Breast epithelium (tissue), 4 donors: ENCODE results near the gene GPR39. TPM values are rescaled to one million over a fixed set of nuclear protein-coding genes. Genes with fewer than 3 reads are reported as not detected.

Source experiments
- DNase-seq, 2 donors: peaks; one replicate each; pipeline ENCODE4 v3.0.0-alpha.2; 2019; ENCODE audit warnings: low spot score in 2 of 2
- H3K27ac ChIP-seq, 2 donors: fragments of 200-600 bp; sonication (generic) in 1 of 2; one replicate each; pipeline ENCODE4 v1.5.1; 2016 to 2019; ENCODE audit warnings: mild to moderate bottlenecking in 1 of 2
- H3K27me3 ChIP-seq, 2 donors: fragments of 200-600 bp; sonication (generic) in 1 of 2; one replicate each; pipeline versions ENCODE4 v1.5.1 to v1.6.0; 2017 to 2019; ENCODE audit warnings: control low read depth in 1 of 2, mild to moderate bottlenecking in 1 of 2
- H3K36me3 ChIP-seq: fragments of 200-600 bp; one replicate; pipeline ENCODE4 v1.5.1; 2019
- H3K4me1 ChIP-seq, 2 donors: fragments of 200-600 bp; sonication (generic); one replicate each; pipeline ENCODE4 v1.5.1; 2016 to 2019; ENCODE audit warnings: control low read depth in 1 of 2
- H3K4me3 ChIP-seq, 3 donors: fragments of 200-600 bp; sonication (generic); 1 replicate in 2 of 3; 2 replicates in 1 of 3; pipeline ENCODE4 v1.5.1; 2016 to 2019; ENCODE audit warnings: mild to moderate bottlenecking in 3 of 3, moderate library complexity in 2 of 3
- H3K9me3 ChIP-seq, 2 donors: fragments of 200-600 bp; sonication (generic) in 1 of 2; one replicate each; pipeline ENCODE4 v1.5.1; 2016 to 2019; ENCODE audit warnings: control low read depth in 1 of 2
- CTCF ChIP-seq, 3 donors: fragments of 450-650 bp; IDR thresholded peaks; one replicate each; pipeline ENCODE4 v1.5.1; 2016 to 2017; ENCODE audit warnings: antibody characterized with exemption in 3 of 3, mild to moderate bottlenecking in 3 of 3, moderate library complexity in 3 of 3
- POLR2A ChIP-seq: fragments of 450-650 bp; IDR thresholded peaks from one replicate; pipeline ENCODE4 v1.6.1; 2016; ENCODE audit warnings: antibody characterized with exemption, mild to moderate bottlenecking, moderate library complexity
- POLR2AphosphoS5 ChIP-seq, 3 donors: sonication (generic); formaldehyde crosslinking; IDR thresholded peaks; one replicate each; pipeline ENCODE4 v1.6.1; 2017; ENCODE audit warnings: antibody characterized with exemption in 3 of 3
- intact Hi-C: fragments of 100-400 bp; cut with DNase I; formaldehyde crosslinking; loops from one replicate; pipeline ENCODE4 v1.15.1; 2023; ENCODE audit warnings: low total_unique reads
- total RNA-seq, 3 donors: library from RNA; depleted of rRNA; stranded (reverse); fragments of >200 nt; gene quantifications; one replicate each; pipeline ENCODE4 v1.1.0, GENCODE V29; 2016

GPR39 gene
- total RNA-seq, 3 donors from 2014 or later: 0.16 to 10.4 (median 8.2) TPM

- no peak for DNase-seq
- Histone ChIP-seq H3K4me3 (no peak overlapping the region), H3K27me3 (no peaks in the 10 kb centered on the region), H3K36me3 (no peaks in the 10 kb centered on the region), H3K4me1 (no peaks in the 10 kb centered on the region), H3K27ac (no peak overlapping the region), H3K9me3 (no peaks in the 10 kb centered on the region)
- no peak for TF ChIP-seq POLR2A
- no peak for TF ChIP-seq POLR2AphosphoS5 (IDR thresholded peaks at IDR 0.05)
- TF ChIP-seq CTCF (IDR thresholded peaks at IDR 0.05): no peak
- intact Hi-C loops: no loop called here
Observed at GRCh38 chr2:132400169-132400900, 16.3 kb upstream of the GPR39 start.

DNA sequence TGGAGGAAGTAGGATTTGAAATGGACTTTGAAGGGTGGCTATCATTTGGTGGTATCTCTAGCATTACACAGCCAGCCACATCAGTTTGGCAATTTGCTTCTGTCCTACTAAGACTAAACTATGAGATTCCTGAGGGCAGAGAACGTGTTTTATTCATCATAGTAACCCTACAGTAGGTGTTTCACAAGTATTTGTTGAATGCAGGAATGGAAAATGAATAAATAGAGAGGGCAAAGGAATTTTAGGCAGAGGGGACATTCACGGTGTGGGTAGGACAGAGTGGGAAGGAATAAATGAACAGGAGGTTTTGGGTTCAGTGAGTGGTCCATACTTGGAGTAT is 15.7 kb upstream of the GPR39 start:
- H3K4me1 ChIP-seq: no peaks in the 10 kb centered on the region
- no peak overlapping the region for H3K27ac ChIP-seq

GRCh38 chr2:132401326-132401725 is 15.3 kb upstream of the GPR39 start:
- no peaks in the 10 kb centered on the region for H3K9me3 ChIP-seq

More for the DNA sequence above, 15.7 kb upstream of the GPR39 start:
- no peak overlapping the region for H3K4me3 ChIP-seq
- TF ChIP-seq POLR2A (no peak), CTCF (IDR thresholded peaks at IDR 0.05) (no peak), POLR2AphosphoS5 (IDR thresholded peaks at IDR 0.05) (no peak)
- DNase-seq: no peak
- H3K36me3 ChIP-seq: no peaks in the 10 kb centered on the region
- H3K27me3 ChIP-seq: no peaks in the 10 kb centered on the region
- intact Hi-C loops: no loop called here
- H3K9me3 ChIP-seq: no peaks in the 10 kb centered on the region

GRCh38 chr2:132403146-132403545 is 13.5 kb upstream of the GPR39 start:
- TF ChIP-seq CTCF (IDR thresholded peaks at IDR 0.05) (no peak), POLR2A (no peak), POLR2AphosphoS5 (IDR thresholded peaks at IDR 0.05) (no peak)
- intact Hi-C loops: no loop called here
- DNase-seq: no peak
- Histone ChIP-seq H3K9me3 (no peaks in the 10 kb centered on the region), H3K27ac (no peak overlapping the region), H3K27me3 (no peaks in the 10 kb centered on the region), H3K4me1 (no peaks in the 10 kb centered on the region), H3K36me3 (no peaks in the 10 kb centered on the region), H3K4me3 (no peak overlapping the region)

More at GRCh38 chr2:132401326-132401725, 15.3 kb upstream of the GPR39 start:
- DNase-seq: no peak
- H3K4me3 ChIP-seq: no peak overlapping the region
- no peaks in the 10 kb centered on the region for H3K4me1 ChIP-seq
- no peaks in the 10 kb centered on the region for H3K27me3 ChIP-seq
- H3K36me3 ChIP-seq: no peaks in the 10 kb centered on the region
- intact Hi-C loops: no loop called here
- no peak for TF ChIP-seq CTCF (IDR thresholded peaks at IDR 0.05)
- H3K27ac ChIP-seq: no peak overlapping the region

DNA sequence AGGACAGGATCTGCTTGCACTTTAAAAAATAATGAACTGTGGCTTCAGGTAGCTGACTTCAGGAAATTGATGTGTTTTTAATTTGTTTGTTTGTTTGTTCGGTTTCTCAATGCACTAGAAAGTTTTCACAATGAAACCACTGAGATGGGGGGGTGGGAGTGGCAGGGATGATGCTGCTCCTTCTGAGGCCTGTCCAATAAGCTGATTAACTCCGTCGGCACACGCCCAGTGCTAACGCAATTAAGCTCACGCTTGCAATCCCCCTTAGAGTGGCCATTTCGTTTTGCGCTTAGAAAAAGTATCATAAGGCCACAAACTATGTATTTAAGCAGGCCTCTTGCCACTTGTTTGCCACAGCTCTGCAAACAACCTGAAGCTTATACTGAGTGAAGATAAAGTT is 12.5 kb upstream of the GPR39 start:
- H3K27me3 ChIP-seq: no peaks in the 10 kb centered on the region
- no peaks in the 10 kb centered on the region for H3K4me1 ChIP-seq
- no peak overlapping the region for H3K4me3 ChIP-seq
- DNase-seq: no peak
- no peaks in the 10 kb centered on the region for H3K36me3 ChIP-seq
- H3K9me3 ChIP-seq: no peaks in the 10 kb centered on the region
- intact Hi-C loops: no loop called here
- no peak overlapping the region for H3K27ac ChIP-seq
- TF ChIP-seq POLR2A (no peak), POLR2AphosphoS5 (IDR thresholded peaks at IDR 0.05) (no peak), CTCF (IDR thresholded peaks at IDR 0.05) (no peak)
